ENCODE data around the gene MICA.

DNA sequence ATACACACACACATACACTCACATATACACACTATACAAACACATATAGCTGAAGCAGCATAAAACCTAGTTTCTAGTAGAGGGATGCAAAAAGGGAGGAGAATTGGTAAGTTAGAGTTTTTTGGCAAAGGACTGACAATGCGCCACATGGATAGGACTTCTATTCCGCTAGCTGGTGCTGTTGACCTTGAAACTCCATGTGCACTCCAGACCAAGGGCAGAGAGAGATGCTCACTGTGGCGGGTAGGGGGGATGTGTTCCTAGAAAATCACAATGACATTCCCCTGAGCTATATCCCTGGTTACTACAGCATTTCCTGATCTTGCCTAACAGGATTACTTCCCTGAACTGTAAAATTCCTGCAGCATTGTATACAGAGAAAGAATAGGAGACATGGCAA lies 19.2 kb downstream of the MICA start:
- TF ChIP-seq, protein P1, sequence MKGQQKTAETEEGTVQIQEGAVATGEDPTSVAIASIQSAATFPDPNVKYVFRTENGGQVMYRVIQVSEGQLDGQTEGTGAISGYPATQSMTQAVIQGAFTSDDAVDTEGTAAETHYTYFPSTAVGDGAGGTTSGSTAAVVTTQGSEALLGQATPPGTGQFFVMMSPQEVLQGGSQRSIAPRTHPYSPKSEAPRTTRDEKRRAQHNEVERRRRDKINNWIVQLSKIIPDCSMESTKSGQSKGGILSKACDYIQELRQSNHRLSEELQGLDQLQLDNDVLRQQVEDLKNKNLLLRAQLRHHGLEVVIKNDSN (IDR thresholded peaks at IDR 0.05; ENCODE audit: borderline replicate concordance, low read depth) = no peak
- TF ChIP-seq RCOR1 (IDR thresholded peaks at IDR 0.05; ENCODE audit: low read length) = no peak
